ENCODE results near the gene PPIL4.

DNA sequence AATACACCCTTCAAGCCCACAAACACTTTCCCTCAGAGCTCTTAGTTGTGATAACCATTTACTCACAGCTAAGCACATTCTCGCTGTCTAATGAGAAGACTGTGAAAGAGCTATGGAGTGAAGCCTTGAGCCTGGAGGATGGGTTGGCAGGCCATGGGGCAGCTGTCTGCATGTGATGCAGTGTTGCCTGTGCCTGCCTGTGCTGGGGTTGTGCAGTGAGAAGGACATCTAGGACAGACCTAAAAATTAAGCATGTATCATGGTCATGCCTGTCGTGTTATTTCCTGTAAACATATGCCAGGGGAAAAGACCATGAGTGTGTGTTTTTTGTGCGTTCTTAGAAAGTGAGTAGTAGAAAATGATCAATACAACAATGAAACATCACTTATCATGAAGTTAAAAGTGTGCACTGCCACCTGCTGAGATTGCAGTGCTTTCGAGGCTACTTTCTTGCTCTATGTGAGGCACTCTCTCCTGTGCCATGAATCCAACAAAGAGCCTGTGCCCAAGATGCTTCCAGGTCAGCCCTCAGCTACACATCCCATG, 53.0 kb downstream of the PPIL4 start:
- TF ChIP-seq, protein P1, sequence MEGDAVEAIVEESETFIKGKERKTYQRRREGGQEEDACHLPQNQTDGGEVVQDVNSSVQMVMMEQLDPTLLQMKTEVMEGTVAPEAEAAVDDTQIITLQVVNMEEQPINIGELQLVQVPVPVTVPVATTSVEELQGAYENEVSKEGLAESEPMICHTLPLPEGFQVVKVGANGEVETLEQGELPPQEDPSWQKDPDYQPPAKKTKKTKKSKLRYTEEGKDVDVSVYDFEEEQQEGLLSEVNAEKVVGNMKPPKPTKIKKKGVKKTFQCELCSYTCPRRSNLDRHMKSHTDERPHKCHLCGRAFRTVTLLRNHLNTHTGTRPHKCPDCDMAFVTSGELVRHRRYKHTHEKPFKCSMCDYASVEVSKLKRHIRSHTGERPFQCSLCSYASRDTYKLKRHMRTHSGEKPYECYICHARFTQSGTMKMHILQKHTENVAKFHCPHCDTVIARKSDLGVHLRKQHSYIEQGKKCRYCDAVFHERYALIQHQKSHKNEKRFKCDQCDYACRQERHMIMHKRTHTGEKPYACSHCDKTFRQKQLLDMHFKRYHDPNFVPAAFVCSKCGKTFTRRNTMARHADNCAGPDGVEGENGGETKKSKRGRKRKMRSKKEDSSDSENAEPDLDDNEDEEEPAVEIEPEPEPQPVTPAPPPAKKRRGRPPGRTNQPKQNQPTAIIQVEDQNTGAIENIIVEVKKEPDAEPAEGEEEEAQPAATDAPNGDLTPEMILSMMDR (IDR thresholded peaks at IDR 0.05; ENCODE audit: borderline replicate concordance, extremely low read depth, low read length, poor library complexity, severe bottlenecking), result no peak
- no peak for TF ChIP-seq EZH2 (IDR thresholded peaks at IDR 0.05; ENCODE audit: borderline replicate concordance, low read depth, low read length, severe bottlenecking)

Data from DND-41 (cell line).